B cell (primary cell): ENCODE data around the gene KATNA1. TPM values are rescaled to one million over a fixed set of nuclear protein-coding genes. Genes with fewer than 3 reads are reported as not detected.

Experiments used
- ATAC-seq: fragments of 200-7000 bp; cut with Tn5 transposase; one replicate; pipeline ENCODE4 v1.10.0; 2021; ENCODE audit warnings: low read depth, mild to moderate bottlenecking, moderate number of reproducible peaks, moderate library complexity
- CTCF ChIA-PET: fragments of 350-600 bp; sonication (Branson Sonifier 250); formaldehyde crosslinking; loops from one replicate; lab custom pipeline; 2021; ENCODE audit warnings: antibody characterized with exemption, inconsistent platforms; lab: Charles Lee
- POLR2A ChIA-PET: fragments of 350-600 bp; sonication (Branson Sonifier 250); formaldehyde crosslinking; loops from one replicate; lab custom pipeline; 2021; ENCODE audit warnings: antibody characterized with exemption; lab: Charles Lee
- DNase-seq: peaks from one replicate; pipeline ENCODE4 v3.0.0; 2013
- H2AFZ ChIP-seq: 2 replicates; pipeline ENCODE4 v1.6.1; 2012; ENCODE audit warnings: mild to moderate bottlenecking, low read depth, low read length; ENCODE audit not compliant: insufficient read depth, poor library complexity, severe bottlenecking
- H3K27ac ChIP-seq, 2 donors: 1 replicate in 1 of 2; 2 replicates in 1 of 2; pipeline ENCODE4 v1.5.1; 2012 to 2013; ENCODE audit warnings: low read length in 2 of 2, mild to moderate bottlenecking in 2 of 2, moderate library complexity in 1 of 2
- H3K27me3 ChIP-seq, 4 experiments: fragments of 200-600 bp in 1 of 4; sonication (generic) in 1 of 4; replicated peaks in 1 of 4; 1 replicate in 2 of 4; 2 replicates in 2 of 4; pipeline versions ENCODE4 v1.6.1 to v1.7.0; 2013 to 2016; ENCODE audit warnings: low read length in 3 of 4, mild to moderate bottlenecking in 2 of 4, mixed read lengths in 1 of 4, moderate library complexity in 1 of 4; ENCODE audit not compliant: insufficient read depth in 4 of 4, control insufficient read depth in 3 of 4; ENCODE audit errors: control extremely low read depth in 1 of 4
- H3K36me3 ChIP-seq, 2 experiments: replicated peaks in 1 of 2; 1 replicate in 1 of 2; 2 replicates in 1 of 2; pipeline versions ENCODE4 v1.6.1 to v1.7.1; 2013; ENCODE audit warnings: low read length in 1 of 2; ENCODE audit not compliant: insufficient read depth in 2 of 2, control insufficient read depth in 1 of 2; ENCODE audit errors: control extremely low read depth in 1 of 2, extremely low read depth in 1 of 2
- H3K4me1 ChIP-seq, 2 donors: fragments of 200-600 bp in 1 of 2; sonication (generic) in 1 of 2; 1 replicate in 1 of 2; 2 replicates in 1 of 2; pipeline versions ENCODE4 v1.5.1 to v1.6.1; 2013 to 2017; ENCODE audit warnings: low read length in 2 of 2; ENCODE audit not compliant: control insufficient read depth in 2 of 2, insufficient read depth in 2 of 2
- H3K4me2 ChIP-seq: replicated peaks from 2 replicates; pipeline ENCODE3; 2012; ENCODE audit warnings: mild to moderate bottlenecking, low read depth, low read length; ENCODE audit not compliant: poor library complexity, severe bottlenecking
- H3K4me3 ChIP-seq, 5 experiments: fragments of 200-600 bp in 1 of 5; sonication (generic) in 1 of 5; 1 replicate in 3 of 5; 2 replicates in 2 of 5; pipeline versions ENCODE4 v1.5.1 to v1.7.0; 2011 to 2016; ENCODE audit warnings: low read length in 4 of 5, mild to moderate bottlenecking in 4 of 5, low read depth in 2 of 5, control low read depth in 1 of 5, moderate library complexity in 1 of 5; ENCODE audit not compliant: insufficient read depth in 1 of 5; ENCODE audit errors: control extremely low read depth in 1 of 5, extremely low read depth in 1 of 5
- H3K79me2 ChIP-seq: fragments of 200-600 bp; sonication (generic); one replicate; pipeline ENCODE4 v1.6.0; 2016; ENCODE audit warnings: low read length; ENCODE audit not compliant: control insufficient read depth, insufficient read depth
- H3K9ac ChIP-seq: fragments of 200-600 bp; sonication (generic); 2 replicates; pipeline ENCODE4 v1.6.1; 2017; ENCODE audit warnings: mild to moderate bottlenecking, low read length, moderate library complexity
- H3K9me3 ChIP-seq, 3 donors: one replicate each; pipeline versions ENCODE4 v1.6.1 to v1.7.1; 2013; ENCODE audit warnings: low read length in 2 of 3; ENCODE audit not compliant: control insufficient read depth in 2 of 3, insufficient read depth in 1 of 3; ENCODE audit errors: control extremely low read depth in 1 of 3
- H4K20me1 ChIP-seq: 2 replicates; pipeline ENCODE4 v1.6.0; 2012; ENCODE audit warnings: mild to moderate bottlenecking, low read length; ENCODE audit not compliant: insufficient read depth, control insufficient read depth, poor library complexity, severe bottlenecking
- H3K27ac Mint-ChIP-seq: one replicate; pipeline ENCODE4 v1.8.0; 2021; ENCODE audit warnings: mixed read lengths
- H3K27me3 Mint-ChIP-seq: one replicate; pipeline ENCODE4 v1.8.0; 2021; ENCODE audit warnings: mixed read lengths
- H3K4me1 Mint-ChIP-seq: one replicate; pipeline ENCODE4 v1.8.0; 2021; ENCODE audit warnings: mixed read lengths
- H3K4me3 Mint-ChIP-seq: one replicate; pipeline ENCODE4 v1.8.0; 2021; ENCODE audit warnings: mixed read lengths
- H3K9me3 Mint-ChIP-seq: one replicate; pipeline ENCODE4 v1.8.0; 2022; ENCODE audit warnings: mixed read lengths; ENCODE audit not compliant: insufficient read depth
- CTCF ChIP-seq: fragments of 200-600 bp; IDR thresholded peaks from one replicate; pipeline ENCODE4 v1.8.0; 2022; ENCODE audit warnings: antibody characterized with exemption, mild to moderate bottlenecking
- EZH2 ChIP-seq: IDR thresholded peaks from 2 replicates; pipeline ENCODE4 v1.6.1; 2012; ENCODE audit warnings: borderline replicate concordance, low read depth, mild to moderate bottlenecking, moderate library complexity, low read length; ENCODE audit not compliant: insufficient read depth, poor library complexity, severe bottlenecking
- WGBS: methylation state at CpG from one replicate; pipeline ENCODE4 v1.1.5; 2013; ENCODE audit warnings: missing lambda C conversion rate; ENCODE audit not compliant: insufficient coverage; 5-methylcytosine and 5-hydroxymethylcytosine counted together
- intact Hi-C: fragments of 100-400 bp; cut with micrococcal nuclease; formaldehyde crosslinking; loops from one replicate; pipeline ENCODE4 v1.10.0; 2022
- polyA plus RNA-seq: library from polyadenylated mRNA; depleted of rRNA; stranded (reverse); fragments of >200 nt; gene quantifications from 2 replicates; pipeline ENCODE4 v1.2.3, GENCODE V29; 2012
- total RNA-seq, 2 donors: library from RNA; stranded (reverse); fragments of 120-200 nt in 1 of 2; gene quantifications; 1 replicate in 1 of 2; 2 replicates in 1 of 2; pipeline versions ENCODE4 v1.2.3 to v1.2.4, GENCODE V29; 2013 to 2022

KATNA1 gene
- total and polyA plus RNA-seq, 2 donors (not counting 1 experiment from before 2014, with no cell fraction given): 10.6 to 19.8 TPM

GRCh38 chr6:149565527-149566409, 82.7 kb downstream of the KATNA1 start, which contains the start of gene GINM1:
GINM1 (plus strand) TSS chr6:149566375; CDS start chr6:149566415, 40 bp downstream.
- Histone ChIP-seq H3K4me1 (peaks cover 13 to 26% of the 10 kb centered on the region in 2 donors), H3K79me2 (peaks cover 42% of the 10 kb centered on the region), H2AFZ (peak within 1 kb of the TSS; percentile 97), H4K20me1 (peaks cover 24% of the 10 kb centered on the region), H3K36me3 (no peaks in the 10 kb centered on the region), H3K27me3 (no peaks in the 10 kb centered on the region), H3K4me3 (peak within 1 kb of the TSS; percentile 83 to 100 (median 96)), H3K9ac (peak within 1 kb of the TSS; percentile 99), H3K27ac (peak within 1 kb of the TSS; percentile 84 to 92), H3K9me3 (no peaks in the 10 kb centered on the region), H3K4me2 (peak within 1 kb of the TSS; percentile 78)
- WGBS: 0% methylated on average over 29 of the region's 59 CpGs
- Mint-ChIP-seq H3K4me1 (peaks cover 23% of the 10 kb centered on the region), H3K4me3 (peak within 1 kb of the TSS; percentile 99), H3K27ac (peak within 1 kb of the TSS; percentile 98), H3K27me3 (no peaks in the 10 kb centered on the region), H3K9me3 (no peaks in the 10 kb centered on the region)
- DNase-seq (peak; percentile 98), ATAC-seq (peak; percentile 83)
- POLR2A ChIA-PET: interaction anchor here (0.5 to 2.5 kb wide), 5 partner anchors 15 to 170 kb away, joined by 3 to 22 read pairs (median 7); partner anchors contain the start of genes LATS1 and PPIL4
- TF ChIP-seq EZH2 (no peak), CTCF (peak; percentile 77)
- intact Hi-C loops: loop anchor here (1.0 to 10.0 kb wide), 8 partner anchors 19 to 1827 kb away; partner anchors contain the start of genes KATNA1, LATS1, PCMT1 and PPIL4
- CTCF ChIA-PET: interaction anchor here (0.6 to 7.9 kb wide), 7 partner anchors 10 to 1196 kb away, joined by 3 to 90 read pairs (median 3); partner anchors contain the start of gene PPIL4
